Kidney (tissue), 14 donors: Measurements from ENCODE around the gene SKI. TPM values are rescaled to one million over a fixed set of nuclear protein-coding genes. Genes with fewer than 3 reads are reported as not detected.

Experiments used
- DNase-seq, 5 donors: peaks; one replicate each; pipeline ENCODE4 v3.0.0-alpha.2; 2013 to 2020
- FAIRE-seq: peaks from 2 replicates; lab custom pipeline; 2012; peaks lifted over from hg19 to GRCh38; lab: Jason Lieb, UNC
- H3K27ac ChIP-seq, 2 donors: one replicate each; pipeline ENCODE4 v1.7.0; 2013; ENCODE audit warnings: low read depth in 2 of 2, low read length in 2 of 2, inconsistent platforms in 1 of 2
- H3K27me3 ChIP-seq: one replicate; pipeline ENCODE4 v1.7.1; 2013; ENCODE audit warnings: low read length, inconsistent platforms; ENCODE audit not compliant: control insufficient read depth, insufficient read depth
- H3K36me3 ChIP-seq, 3 donors: one replicate each; pipeline versions ENCODE4 v1.7.0 to v1.7.1; 2013; ENCODE audit warnings: low read length in 3 of 3, control low read depth in 1 of 3, inconsistent platforms in 1 of 3; ENCODE audit not compliant: insufficient read depth in 3 of 3, control insufficient read depth in 2 of 3
- H3K4me1 ChIP-seq, 3 donors: one replicate each; pipeline versions ENCODE4 v1.7.0 to v1.7.1; 2013; ENCODE audit warnings: low read length in 3 of 3, inconsistent platforms in 1 of 3, low read depth in 1 of 3; ENCODE audit not compliant: control insufficient read depth in 2 of 3, insufficient read depth in 2 of 3
- H3K4me3 ChIP-seq, 3 donors: one replicate each; pipeline versions ENCODE4 v1.7.0 to v1.8.1; 2013; ENCODE audit warnings: low read length in 3 of 3, control low read depth in 1 of 3, inconsistent platforms in 1 of 3
- H3K9ac ChIP-seq, 3 donors: one replicate each; pipeline versions ENCODE4 v1.7.0 to v1.7.1; 2013; ENCODE audit warnings: low read length in 3 of 3, control low read depth in 1 of 3, inconsistent platforms in 1 of 3
- H3K9me3 ChIP-seq, 3 donors: one replicate each; pipeline versions ENCODE4 v1.7.0 to v1.7.1; 2013; ENCODE audit warnings: low read length in 3 of 3, control low read depth in 1 of 3, inconsistent platforms in 1 of 3; ENCODE audit not compliant: control insufficient read depth in 2 of 3, insufficient read depth in 1 of 3
- intact Hi-C: fragments of 100-400 bp; cut with DNase I; formaldehyde crosslinking; loops from one replicate; pipeline ENCODE4 v1.11.1; 2022
- polyA plus RNA-seq: library from polyadenylated mRNA; stranded (reverse); fragments of 350-450 nt; fragmentation: Illumina TruSeq; extraction: RNeasy Lipid Tissue Mini Kit (QIAGEN cat#74804); gene quantifications from one replicate; pipeline ENCODE4 v1.2.3, GENCODE V29; 2014; ENCODE audit warnings: low read depth, low replicate concordance; ENCODE audit not compliant: insufficient read depth
- total RNA-seq: library from RNA; stranded (reverse); fragmentation: NEBNext Ultra II Directional; extraction: Animal tissue kit (Norgen Biotek cat#: 25700); gene quantifications from one replicate; pipeline ENCODE4 v1.2.1, GENCODE V29; 2021
- TF ChIP-seq, protein P1 (sequence below): IDR thresholded peaks from 3 replicates; pipeline ENCODE4 v1.5.1; 2012; ENCODE audit warnings: mild to moderate bottlenecking, moderate library complexity, borderline replicate concordance; ENCODE audit not compliant: insufficient read depth; ENCODE audit errors: extremely low read depth
- donor health status: control.
- donor health status: control.
- donor health status: control.
- donor health status: control.
- donor health status: control.
- donor health status: DM: yes; HTN: yes; CAD: no.
- donor health status: Normal renal cell carcinoma (clear cell type).

Gene SKI
- total and polyA plus RNA-seq, 2 donors from 2014 or later = 9.2 to 78.6 TPM

DNA sequence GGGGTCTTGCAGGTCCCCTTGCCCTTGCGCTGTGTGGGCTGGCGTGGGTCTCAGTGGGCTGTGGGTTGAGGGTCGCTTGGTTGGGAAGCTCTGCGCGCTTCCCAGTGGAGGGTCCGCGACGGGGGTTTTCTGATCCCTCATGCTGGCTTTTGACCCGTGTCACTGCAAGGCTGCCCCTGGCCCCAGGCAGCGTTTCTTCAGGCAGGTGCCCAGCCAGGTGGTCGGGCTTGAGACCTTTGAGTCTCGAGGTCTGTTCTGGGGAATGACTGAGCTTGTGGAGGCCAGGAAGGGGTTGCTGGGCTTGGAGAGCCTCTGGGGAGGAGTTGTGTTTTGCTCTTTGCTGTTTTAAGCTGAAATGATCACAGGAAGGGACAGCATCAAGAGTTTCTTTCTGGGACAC lies 5.3 kb downstream of the SKI start:
- Histone ChIP-seq H3K9me3 (no peaks in the 10 kb centered on the region), H3K27ac (peak overlapping the region in 1 of 2 donors; percentile 94), H3K36me3 (no peaks in the 10 kb centered on the region), H3K27me3 (no peaks in the 10 kb centered on the region), H3K4me3 (peak overlapping the region in 1 of 3 donors; percentile 41), H3K9ac (peak overlapping the region in 1 of 3 donors; percentile 40), H3K4me1 (peaks cover 0 to 75% (median 43%) of the 10 kb centered on the region in 3 donors)
- no peak for FAIRE-seq
- peak in 1 of 5 donors; percentile 78 for DNase-seq
- intact Hi-C loops = no loop called here
- TF ChIP-seq, protein P1, sequence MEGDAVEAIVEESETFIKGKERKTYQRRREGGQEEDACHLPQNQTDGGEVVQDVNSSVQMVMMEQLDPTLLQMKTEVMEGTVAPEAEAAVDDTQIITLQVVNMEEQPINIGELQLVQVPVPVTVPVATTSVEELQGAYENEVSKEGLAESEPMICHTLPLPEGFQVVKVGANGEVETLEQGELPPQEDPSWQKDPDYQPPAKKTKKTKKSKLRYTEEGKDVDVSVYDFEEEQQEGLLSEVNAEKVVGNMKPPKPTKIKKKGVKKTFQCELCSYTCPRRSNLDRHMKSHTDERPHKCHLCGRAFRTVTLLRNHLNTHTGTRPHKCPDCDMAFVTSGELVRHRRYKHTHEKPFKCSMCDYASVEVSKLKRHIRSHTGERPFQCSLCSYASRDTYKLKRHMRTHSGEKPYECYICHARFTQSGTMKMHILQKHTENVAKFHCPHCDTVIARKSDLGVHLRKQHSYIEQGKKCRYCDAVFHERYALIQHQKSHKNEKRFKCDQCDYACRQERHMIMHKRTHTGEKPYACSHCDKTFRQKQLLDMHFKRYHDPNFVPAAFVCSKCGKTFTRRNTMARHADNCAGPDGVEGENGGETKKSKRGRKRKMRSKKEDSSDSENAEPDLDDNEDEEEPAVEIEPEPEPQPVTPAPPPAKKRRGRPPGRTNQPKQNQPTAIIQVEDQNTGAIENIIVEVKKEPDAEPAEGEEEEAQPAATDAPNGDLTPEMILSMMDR = no peak

DNA sequence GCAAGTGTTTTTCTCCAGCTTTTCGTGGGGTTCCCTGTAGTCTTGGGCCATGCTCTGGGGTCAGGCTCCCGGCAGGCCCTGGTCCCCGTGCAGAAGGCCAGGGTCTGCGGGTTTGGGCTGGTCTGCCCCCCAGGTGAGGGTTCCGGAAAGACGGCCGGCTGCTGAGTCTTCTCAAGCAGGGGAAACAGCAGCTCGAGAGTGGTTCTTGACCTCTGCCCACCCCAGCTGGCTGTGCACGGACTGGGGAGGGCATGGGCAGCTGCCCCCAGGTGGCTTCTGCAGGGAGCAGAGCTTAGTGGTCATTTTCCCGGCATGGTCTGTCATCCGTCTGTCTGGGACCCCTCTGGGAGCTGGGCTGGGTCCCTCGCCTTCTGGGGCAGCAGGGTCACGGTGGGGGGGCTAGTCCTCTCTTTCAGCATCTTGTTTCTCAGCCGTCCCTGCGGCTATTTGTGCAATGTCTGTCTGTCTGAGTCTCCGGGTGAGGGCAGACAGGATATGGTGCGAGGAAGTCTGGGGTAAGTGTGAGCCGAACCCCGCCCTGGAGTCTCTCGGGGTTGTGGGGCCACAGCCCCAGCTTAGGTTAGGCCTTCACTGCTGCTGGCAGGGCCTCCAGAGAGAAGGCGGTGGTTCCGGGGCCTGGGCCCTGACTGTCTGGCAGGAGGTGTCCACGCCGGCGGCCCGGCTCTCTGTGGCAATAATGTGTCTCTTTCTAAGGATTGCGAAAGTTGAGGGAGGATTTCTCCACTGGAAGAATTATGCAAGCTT lies 6.1 kb downstream of the SKI start:
- peak overlapping the region; percentile 43 to 51 for H3K27ac ChIP-seq
- DNase-seq = peak in 1 of 5 donors; percentile 96

DNA sequence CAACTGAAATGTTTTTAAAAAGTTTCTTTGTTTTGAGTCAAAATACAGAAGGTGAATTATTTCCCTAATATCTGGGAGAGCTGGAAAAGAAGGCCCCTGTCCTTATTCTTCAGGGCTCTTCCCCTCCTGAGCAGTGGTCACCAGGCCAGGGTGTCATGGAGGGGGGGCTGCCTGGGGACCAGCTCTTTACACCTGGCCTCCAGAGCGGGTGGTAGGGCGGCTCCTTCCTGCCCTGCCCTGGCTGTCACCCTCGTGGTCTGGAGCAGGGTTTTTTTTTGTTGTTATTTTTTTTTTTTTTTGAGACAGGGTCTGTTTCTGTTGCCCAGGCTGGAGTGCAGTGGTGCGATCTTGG lies 6.6 kb downstream of the SKI start:
- FAIRE-seq (no peak), DNase-seq (peak in 1 of 5 donors; percentile 81)
- H3K27me3 ChIP-seq = no peaks in the 10 kb centered on the region
- H3K27ac ChIP-seq = peak overlapping the region in 1 of 2 donors; percentile 51
- peak overlapping the region in 1 of 3 donors; percentile 41 for H3K4me3 ChIP-seq
- TF ChIP-seq, protein P1 = no peak
- H3K9ac ChIP-seq = no peak overlapping the region
- H3K9me3 ChIP-seq = no peaks in the 10 kb centered on the region
- intact Hi-C loops = no loop called here
- H3K36me3 ChIP-seq = no peaks in the 10 kb centered on the region
- peaks cover 0 to 86% (median 56%) of the 10 kb centered on the region in 3 donors for H3K4me1 ChIP-seq

More for the DNA sequence above, 6.1 kb downstream of the SKI start:
- H3K4me3 ChIP-seq = peak overlapping the region in 1 of 3 donors; percentile 41
- TF ChIP-seq, protein P1 = no peak
- no peak for FAIRE-seq
- H3K9me3 ChIP-seq = no peaks in the 10 kb centered on the region
- intact Hi-C loops = no loop called here
- H3K36me3 ChIP-seq = no peaks in the 10 kb centered on the region
- H3K4me1 ChIP-seq = peaks cover 0 to 82% (median 50%) of the 10 kb centered on the region in 3 donors
- H3K27me3 ChIP-seq = no peaks in the 10 kb centered on the region
- H3K9ac ChIP-seq = peak overlapping the region in 2 of 3 donors; percentile 33 to 51
